Esophagus squamous epithelium (tissue), 4 donors: ENCODE measurements around the gene TMEM59L.

ENCODE experiments used
- POLR2A ChIP-seq, 4 donors: fragments of 450-650 bp; IDR thresholded peaks; one replicate each; pipeline ENCODE4 v1.6.1; 2017; ENCODE audit warnings: antibody characterized with exemption in 4 of 4, mild to moderate bottlenecking in 4 of 4, moderate library complexity in 3 of 4
- TF ChIP-seq, protein P1 (sequence below), 6 experiments: fragments of 450-650 bp in 4 of 6; fragments of 200-600 bp in 2 of 6; sonication (generic) in 2 of 6; IDR thresholded peaks; one replicate each; pipeline ENCODE4 v1.5.1; 2016 to 2019; ENCODE audit warnings: antibody characterized with exemption in 6 of 6, mild to moderate bottlenecking in 4 of 6, moderate library complexity in 4 of 6

DNA sequence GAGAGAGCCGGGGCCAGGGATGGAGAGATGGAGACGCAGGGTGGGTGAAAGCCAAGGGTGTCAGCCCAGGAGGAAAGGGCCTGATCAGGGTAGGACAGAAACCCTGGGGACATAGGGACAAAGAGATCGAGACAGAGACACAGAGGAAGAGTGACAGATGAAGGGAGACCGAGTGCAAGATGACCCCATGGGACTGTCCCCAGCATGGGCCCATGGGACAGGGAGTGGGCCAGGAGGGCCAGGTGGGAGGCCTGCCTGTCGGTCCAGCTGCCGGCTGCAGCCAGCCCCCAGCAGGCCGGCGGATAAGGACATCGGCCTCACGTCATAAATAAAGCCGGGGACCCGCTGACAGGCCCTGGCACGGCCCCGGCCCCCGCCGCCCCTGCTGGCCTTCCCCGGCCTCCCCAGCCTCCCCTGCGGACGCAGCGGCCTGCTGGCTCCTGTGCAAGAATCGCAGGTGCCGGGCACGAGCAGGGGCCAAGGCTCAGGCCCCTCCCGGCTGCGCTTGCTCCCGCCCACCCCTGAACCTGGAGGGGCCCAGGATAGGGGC is 17.8 kb upstream of the TMEM59L start:
- TF ChIP-seq, protein P1, sequence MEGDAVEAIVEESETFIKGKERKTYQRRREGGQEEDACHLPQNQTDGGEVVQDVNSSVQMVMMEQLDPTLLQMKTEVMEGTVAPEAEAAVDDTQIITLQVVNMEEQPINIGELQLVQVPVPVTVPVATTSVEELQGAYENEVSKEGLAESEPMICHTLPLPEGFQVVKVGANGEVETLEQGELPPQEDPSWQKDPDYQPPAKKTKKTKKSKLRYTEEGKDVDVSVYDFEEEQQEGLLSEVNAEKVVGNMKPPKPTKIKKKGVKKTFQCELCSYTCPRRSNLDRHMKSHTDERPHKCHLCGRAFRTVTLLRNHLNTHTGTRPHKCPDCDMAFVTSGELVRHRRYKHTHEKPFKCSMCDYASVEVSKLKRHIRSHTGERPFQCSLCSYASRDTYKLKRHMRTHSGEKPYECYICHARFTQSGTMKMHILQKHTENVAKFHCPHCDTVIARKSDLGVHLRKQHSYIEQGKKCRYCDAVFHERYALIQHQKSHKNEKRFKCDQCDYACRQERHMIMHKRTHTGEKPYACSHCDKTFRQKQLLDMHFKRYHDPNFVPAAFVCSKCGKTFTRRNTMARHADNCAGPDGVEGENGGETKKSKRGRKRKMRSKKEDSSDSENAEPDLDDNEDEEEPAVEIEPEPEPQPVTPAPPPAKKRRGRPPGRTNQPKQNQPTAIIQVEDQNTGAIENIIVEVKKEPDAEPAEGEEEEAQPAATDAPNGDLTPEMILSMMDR (IDR thresholded peaks at IDR 0.05) = no peak
- no peak for TF ChIP-seq POLR2A (IDR thresholded peaks at IDR 0.05)
